IPS DF 4.7 (cell line): ENCODE measurements around the gene LGALS7.
"Not testable (repeated sequence)": the region's sequence is repeated elsewhere in the genome, so short reads cannot be mapped to it uniquely, and the experiment has no call there.

Source experiments
- DNase-seq: peaks from one replicate; pipeline ENCODE4 v3.0.0-alpha.2; 2013; ENCODE audit warnings: low spot score; ENCODE audit errors: extremely low read depth

The LGALS7 gene

GRCh38 chr19:38773469-38774177 lies at the start of gene LGALS7:
TSS of gene LGALS7 (minus strand) at chr19:38773517. CDS start at chr19:38773492, 25 bp downstream.
- DNase-seq, result no peak

- DNase-seq, result not testable (repeated sequence)
Measured at GRCh38 chr19:38821230-38821825, 48.0 kb upstream of the LGALS7 start.

- no peak for DNase-seq
Measured at GRCh38 chr19:38819231-38819920, 46.1 kb upstream of the LGALS7 start.

GRCh38 chr19:38817081-38817480 lies 43.8 kb upstream of the LGALS7 start:
- DNase-seq, result no peak

GRCh38 chr19:38816131-38816750 lies 42.9 kb upstream of the LGALS7 start:
- no peak for DNase-seq

GRCh38 chr19:38815059-38816001 lies 42.0 kb upstream of the LGALS7 start:
- DNase-seq, result no peak

- DNase-seq, result not testable (repeated sequence)
Measured at GRCh38 chr19:38813932-38814331, 40.6 kb upstream of the LGALS7 start.

- DNase-seq, result no peak
Measured at GRCh38 chr19:38813323-38813722, 40.0 kb upstream of the LGALS7 start.

GRCh38 chr19:38812841-38813320 lies 39.6 kb upstream of the LGALS7 start, which contains the start of gene LGALS4:
TSS of gene LGALS4 (minus strand) at chr19:38812945. CDS start at chr19:38812886, 59 bp downstream.
- DNase-seq, result no peak

- DNase-seq, result no peak
Measured at GRCh38 chr19:38812009-38812840, 38.9 kb upstream of the LGALS7 start.

GRCh38 chr19:38809592-38810252 lies 36.4 kb upstream of the LGALS7 start:
- DNase-seq, result no peak

GRCh38 chr19:38808741-38809140 lies 35.4 kb upstream of the LGALS7 start:
- no peak for DNase-seq

- not testable (repeated sequence) for DNase-seq
Measured at GRCh38 chr19:38807374-38808098, 34.2 kb upstream of the LGALS7 start.

GRCh38 chr19:38806371-38806770 lies 33.1 kb upstream of the LGALS7 start:
- no peak for DNase-seq

GRCh38 chr19:38805180-38805579 lies 31.9 kb upstream of the LGALS7 start:
- DNase-seq, result no peak

GRCh38 chr19:38803543-38803942 lies 30.2 kb upstream of the LGALS7 start:
- no peak for DNase-seq

GRCh38 chr19:38801359-38802095 lies 28.2 kb upstream of the LGALS7 start:
- no peak for DNase-seq
